K562 (cell line): ENCODE measurements around the gene MAD1L1. TPM values are rescaled to one million over a fixed set of nuclear protein-coding genes. Genes with fewer than 3 reads are reported as not detected.
A peak's percentile ranks its signal among the peaks of the same experiment; 100 is the strongest.
"Not testable (repeated sequence)": the region's sequence is repeated elsewhere in the genome, so short reads cannot be mapped to it uniquely, and the experiment has no call there.

Source experiments
- ATAC-seq: fragments of 200-7000 bp; cut with Tn5 transposase; 3 replicates; pipeline ENCODE4 v1.9.1; 2020; ENCODE audit warnings: moderate library complexity
- BruUV-seq: library from RNA; stranded (reverse); fragments of 400-500 nt; replicated peaks from 2 replicates; lab custom pipeline; 2021; lab: Mats Ljungman, UMichigan
- CTCF ChIA-PET: fragments of 300-600 bp; formaldehyde crosslinking; extraction: SDS; loops from one replicate; lab custom pipeline; 2021; ENCODE audit warnings: low intra/inter-chr PET ratio; lab: Yijun Ruan, JAX
- POLR2A ChIA-PET: fragments of 300-600, 350-650 bp; sonication (Branson Sonifier 250); formaldehyde crosslinking; extraction: SDS; loops from one replicate; lab custom pipeline; 2021; ENCODE audit warnings: antibody characterized with exemption, inconsistent platforms; lab: Yijun Ruan, JAX
- DNase-seq, 4 experiments: peaks; one replicate each; pipeline versions ENCODE4 v3.0.0 to v3.0.0-alpha.2; 2011 to 2018; ENCODE audit warnings: low spot score in 3 of 4, mixed read lengths in 3 of 4; ENCODE audit errors: extremely low read depth in 1 of 4
- FAIRE-seq: peaks from 2 replicates; lab custom pipeline; 2011; peaks lifted over from hg19 to GRCh38; lab: Jason Lieb, UNC
- H2AFZ ChIP-seq: 2 replicates; pipeline ENCODE4 v1.6.0; 2011; ENCODE audit warnings: low read depth, low read length, control low read depth, inconsistent platforms
- H3K27ac ChIP-seq: fragments of 200-600 bp; 3 replicates; pipeline ENCODE4 v1.8.0; 2011; ENCODE audit warnings: low read depth, mild to moderate bottlenecking, control low read depth, inconsistent platforms, low read length, moderate library complexity, mixed read lengths; ENCODE audit errors: extremely low read depth
- H3K27me3 ChIP-seq, 2 experiments: fragments of 300-600 bp in 1 of 2; 2 replicates in 1 of 2; 3 replicates in 1 of 2; pipeline versions ENCODE4 v1.6.0 to v1.8.0; 2011; ENCODE audit warnings: inconsistent platforms in 2 of 2, low read length in 2 of 2, mild to moderate bottlenecking in 1 of 2, mixed read lengths in 1 of 2, moderate library complexity in 1 of 2; ENCODE audit not compliant: control insufficient read depth in 2 of 2, insufficient read depth in 2 of 2
- H3K36me3 ChIP-seq: fragments of 300-600 bp; 3 replicates; pipeline ENCODE4 v1.8.0; 2011; ENCODE audit warnings: mild to moderate bottlenecking, low read length, inconsistent platforms; ENCODE audit not compliant: control insufficient read depth, insufficient read depth
- H3K4me1 ChIP-seq, 2 experiments: fragments of 200-600 bp in 1 of 2; replicated peaks in 1 of 2; 2 replicates in 1 of 2; 3 replicates in 1 of 2; pipeline versions ENCODE4 v1.5.1 to v1.8.0; 2011; ENCODE audit warnings: inconsistent platforms in 2 of 2, low read length in 2 of 2, mild to moderate bottlenecking in 1 of 2, mixed read lengths in 1 of 2, moderate library complexity in 1 of 2; ENCODE audit not compliant: control insufficient read depth in 2 of 2, insufficient read depth in 2 of 2
- H3K4me2 ChIP-seq: 2 replicates; pipeline ENCODE4 v1.6.1; 2011; ENCODE audit warnings: low read length, control low read depth, inconsistent platforms, mixed read lengths; ENCODE audit not compliant: insufficient read depth
- H3K4me3 ChIP-seq: fragments of 200-600 bp; sonication (generic), shearing (Covaris generic); 2 replicates; pipeline ENCODE4 v1.5.1; 2016; ENCODE audit warnings: control low read depth, inconsistent platforms
- H3K79me2 ChIP-seq: fragments of 200-600 bp; 3 replicates; pipeline ENCODE4 v1.8.0; 2011; ENCODE audit warnings: low read length, inconsistent platforms; ENCODE audit not compliant: control insufficient read depth, insufficient read depth
- H3K9ac ChIP-seq, 2 experiments: 2 replicates each; pipeline versions ENCODE4 v1.6.0 to v1.6.1; 2011; ENCODE audit warnings: low read depth in 2 of 2, low read length in 2 of 2, control low read depth in 1 of 2, inconsistent platforms in 1 of 2, mild to moderate bottlenecking in 1 of 2, mixed read lengths in 1 of 2; ENCODE audit not compliant: insufficient read depth in 1 of 2
- H3K9me1 ChIP-seq: one replicate; pipeline ENCODE4 v1.6.0; 2011; ENCODE audit warnings: inconsistent platforms, mild to moderate bottlenecking, low read length, moderate library complexity; ENCODE audit not compliant: control insufficient read depth, insufficient read depth
- H3K9me3 ChIP-seq: replicated peaks from 2 replicates; pipeline ENCODE4 v1.5.1; 2011; ENCODE audit warnings: low read depth, low read length, inconsistent platforms; ENCODE audit not compliant: control insufficient read depth, insufficient read depth
- H4K20me1 ChIP-seq: replicated peaks from 2 replicates; pipeline ENCODE4 v1.6.1; 2011; ENCODE audit warnings: low read length, inconsistent platforms, mixed read lengths; ENCODE audit not compliant: control insufficient read depth, insufficient read depth
- POLR2G ChIP-seq: fragments of 200-400 bp; formaldehyde crosslinking; IDR thresholded peaks from 2 replicates; pipeline ENCODE4 v1.6.1; 2017; ENCODE audit warnings: low read depth, mild to moderate bottlenecking, antibody characterized with exemption, low read length, moderate library complexity
- RBM22 ChIP-seq: fragments of 200-400 bp; formaldehyde crosslinking; IDR thresholded peaks from 2 replicates; pipeline ENCODE4 v1.6.1; 2018; ENCODE audit warnings: low read length, low read depth; ENCODE audit not compliant: poor library complexity, severe bottlenecking
- WGBS: fragments of 100-300 bp; shearing (Covaris generic); methylation state at CpG from one replicate; pipeline ENCODE4 v1.1.6; 2016; ENCODE audit warnings: low coverage, mixed read lengths; ENCODE audit not compliant: insufficient coverage; ENCODE audit errors: missing lambda C conversion rate; 5-methylcytosine and 5-hydroxymethylcytosine counted together
- in situ Hi-C: fragments of 300-500 bp; cut with MboI; formaldehyde crosslinking; loops from 4 replicates; pipeline ENCODE4 v1.15.0; 2018; ENCODE audit warnings: inconsistent platforms, mixed read lengths
- intact Hi-C: fragments of 100-400 bp; cut with micrococcal nuclease; formaldehyde crosslinking; loops from 2 replicates; pipeline ENCODE4 v1.14.2; 2022
- polyA plus RNA-seq, 8 experiments: library from polyadenylated mRNA; depleted of rRNA in 4 of 8; stranded (reverse) in 5 of 8; unstranded in 3 of 8; fragments of >200 nt; fragmentation: Nextera tagmentation in 2 of 8; fragmentation: Illumina TruSeq in 1 of 8; extraction: Ambion mirVana in 2 of 8; extraction: Trizol in 1 of 8; gene quantifications; 2 replicates each; pipeline versions ENCODE4 v1.2.1 to v1.2.3, GENCODE V29; 2011 to 2014; ENCODE audit warnings: inconsistent platforms in 1 of 8, missing spikeins in 1 of 8
- total RNA-seq, 7 experiments: library from RNA; depleted of rRNA in 6 of 7; stranded (reverse); fragments of >200 nt in 6 of 7; fragmentation: Illumina TruSeq in 2 of 7; extraction: Trizol in 2 of 7; gene quantifications; 2 replicates each; pipeline versions ENCODE4 v1.2.1 to v1.2.3, GENCODE V29; 2011 to 2021; ENCODE audit warnings: low replicate concordance in 1 of 7
- TF ChIP-seq, protein P1 (sequence below): sonication (generic); formaldehyde crosslinking; IDR thresholded peaks from 2 replicates; pipeline ENCODE4 v1.8.1; 2023; ENCODE audit warnings: mild to moderate bottlenecking, missing genetic modification reagents
- TF ChIP-seq, protein P2 (sequence below): sonication (generic); formaldehyde crosslinking; IDR thresholded peaks from 2 replicates; pipeline ENCODE4 v1.8.1; 2022; ENCODE audit warnings: missing genetic modification reagents

Gene MAD1L1
- total and polyA plus RNA-seq, 9 of the 15 experiments (the other 6 are each of a cell fraction or from before 2014, with no cell fraction given) = 1.7 to 89.7 (median 18.0) TPM

- no peaks in the 10 kb centered on the region for H3K27me3 ChIP-seq
- ChIA-PET POLR2A (no interaction called here), CTCF (no interaction called here)
- 91% methylated on average over 15 of the region's 22 CpGs for WGBS
- ATAC-seq = no peak
- DNase-seq = no peak
- H3K4me1 ChIP-seq = peaks cover 0 to 8% of the 10 kb centered on the region in 2 experiments; a peak in 2 of 5 replicates
- H4K20me1 ChIP-seq = no peaks in the 10 kb centered on the region
- H3K9me1 ChIP-seq = no peaks in the 10 kb centered on the region
- no peak overlapping the region for H3K4me3 ChIP-seq
- H3K36me3 ChIP-seq = no peaks in the 10 kb centered on the region
- FAIRE-seq = no peak
- in situ Hi-C loops = no loop called here
- no peak overlapping the region for H3K4me2 ChIP-seq
- TF ChIP-seq, protein P1, sequence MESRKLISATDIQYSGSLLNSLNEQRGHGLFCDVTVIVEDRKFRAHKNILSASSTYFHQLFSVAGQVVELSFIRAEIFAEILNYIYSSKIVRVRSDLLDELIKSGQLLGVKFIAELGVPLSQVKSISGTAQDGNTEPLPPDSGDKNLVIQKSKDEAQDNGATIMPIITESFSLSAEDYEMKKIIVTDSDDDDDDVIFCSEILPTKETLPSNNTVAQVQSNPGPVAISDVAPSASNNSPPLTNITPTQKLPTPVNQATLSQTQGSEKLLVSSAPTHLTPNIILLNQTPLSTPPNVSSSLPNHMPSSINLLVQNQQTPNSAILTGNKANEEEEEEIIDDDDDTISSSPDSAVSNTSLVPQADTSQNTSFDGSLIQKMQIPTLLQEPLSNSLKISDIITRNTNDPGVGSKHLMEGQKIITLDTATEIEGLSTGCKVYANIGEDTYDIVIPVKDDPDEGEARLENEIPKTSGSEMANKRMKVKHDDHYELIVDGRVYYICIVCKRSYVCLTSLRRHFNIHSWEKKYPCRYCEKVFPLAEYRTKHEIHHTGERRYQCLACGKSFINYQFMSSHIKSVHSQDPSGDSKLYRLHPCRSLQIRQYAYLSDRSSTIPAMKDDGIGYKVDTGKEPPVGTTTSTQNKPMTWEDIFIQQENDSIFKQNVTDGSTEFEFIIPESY (CRISPR knock-in tag) = peak; percentile 65; the same call in 1 of the 2 replicates
- peak; percentile 44; the same call in 1 of the 2 replicates for TF ChIP-seq POLR2G
- peak; percentile 65 for TF ChIP-seq RBM22
- TF ChIP-seq, protein P2, sequence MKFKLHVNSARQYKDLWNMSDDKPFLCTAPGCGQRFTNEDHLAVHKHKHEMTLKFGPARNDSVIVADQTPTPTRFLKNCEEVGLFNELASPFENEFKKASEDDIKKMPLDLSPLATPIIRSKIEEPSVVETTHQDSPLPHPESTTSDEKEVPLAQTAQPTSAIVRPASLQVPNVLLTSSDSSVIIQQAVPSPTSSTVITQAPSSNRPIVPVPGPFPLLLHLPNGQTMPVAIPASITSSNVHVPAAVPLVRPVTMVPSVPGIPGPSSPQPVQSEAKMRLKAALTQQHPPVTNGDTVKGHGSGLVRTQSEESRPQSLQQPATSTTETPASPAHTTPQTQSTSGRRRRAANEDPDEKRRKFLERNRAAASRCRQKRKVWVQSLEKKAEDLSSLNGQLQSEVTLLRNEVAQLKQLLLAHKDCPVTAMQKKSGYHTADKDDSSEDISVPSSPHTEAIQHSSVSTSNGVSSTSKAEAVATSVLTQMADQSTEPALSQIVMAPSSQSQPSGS (CRISPR knock-in tag) = no peak
- no peak overlapping the region for H3K9ac ChIP-seq
- BruUV-seq = no TSS peak
- no peaks in the 10 kb centered on the region for H3K79me2 ChIP-seq
- H3K9me3 ChIP-seq = no peaks in the 10 kb centered on the region
- intact Hi-C loops = no loop called here
- no peak overlapping the region for H2AFZ ChIP-seq
- H3K27ac ChIP-seq = no peak overlapping the region
These were observed 403.6 kb downstream of the MAD1L1 start for GRCh38 chr7:1829111-1829510.

DNA sequence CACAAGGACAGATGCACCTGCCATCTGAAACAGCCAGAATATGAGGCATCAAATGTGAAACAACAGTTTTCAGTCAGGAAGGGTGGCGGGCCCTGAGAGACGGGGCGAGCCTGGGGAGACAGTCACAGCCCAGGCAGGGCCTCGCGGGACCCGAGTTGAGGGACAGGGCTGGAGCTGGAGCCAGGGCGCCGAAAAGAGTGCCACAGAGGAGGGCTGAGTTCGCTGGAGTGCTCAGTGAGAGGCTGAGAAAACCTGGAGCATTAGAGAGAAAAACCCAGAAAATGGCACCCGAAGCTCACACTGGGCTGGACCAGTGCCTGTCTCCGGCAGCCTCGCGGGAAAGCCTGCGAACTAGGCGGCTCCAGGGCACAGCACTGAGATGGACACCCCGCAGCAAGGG lies 404.6 kb downstream of the MAD1L1 start:
- CTCF ChIA-PET, H3K4me3 ChIP-seq, intact Hi-C loops, H4K20me1 ChIP-seq, H3K4me2 ChIP-seq, H3K9me1 ChIP-seq, H3K36me3 ChIP-seq, H3K9ac ChIP-seq, H3K27me3 ChIP-seq, FAIRE-seq, ATAC-seq, BruUV-seq, H3K27ac ChIP-seq, in situ Hi-C loops, DNase-seq, H3K79me2 ChIP-seq, H3K9me3 ChIP-seq, H2AFZ ChIP-seq: not testable (repeated sequence)
- POLR2A ChIA-PET = interaction anchor here (0.6 kb wide), 1 partner anchor 139 kb away, joined by 3 read pairs; no protein-coding TSS in a partner anchor
- peaks cover 0 to 15% of the 10 kb centered on the region in 2 experiments; a peak in 2 of 5 replicates for H3K4me1 ChIP-seq
- WGBS = 90% methylated on average over 9 of the region's 16 CpGs
